HS-27A (cell line): ENCODE data around the gene MT3.
"Not testable (repeated sequence)": the region's sequence is repeated elsewhere in the genome, so short reads cannot be mapped to it uniquely, and the experiment has no call there.

Experiments used
- DNase-seq: peaks from one replicate; pipeline ENCODE4 v3.0.0-alpha.2; 2012; ENCODE audit warnings: low read depth, missing footprints

The MT3 gene

DNA sequence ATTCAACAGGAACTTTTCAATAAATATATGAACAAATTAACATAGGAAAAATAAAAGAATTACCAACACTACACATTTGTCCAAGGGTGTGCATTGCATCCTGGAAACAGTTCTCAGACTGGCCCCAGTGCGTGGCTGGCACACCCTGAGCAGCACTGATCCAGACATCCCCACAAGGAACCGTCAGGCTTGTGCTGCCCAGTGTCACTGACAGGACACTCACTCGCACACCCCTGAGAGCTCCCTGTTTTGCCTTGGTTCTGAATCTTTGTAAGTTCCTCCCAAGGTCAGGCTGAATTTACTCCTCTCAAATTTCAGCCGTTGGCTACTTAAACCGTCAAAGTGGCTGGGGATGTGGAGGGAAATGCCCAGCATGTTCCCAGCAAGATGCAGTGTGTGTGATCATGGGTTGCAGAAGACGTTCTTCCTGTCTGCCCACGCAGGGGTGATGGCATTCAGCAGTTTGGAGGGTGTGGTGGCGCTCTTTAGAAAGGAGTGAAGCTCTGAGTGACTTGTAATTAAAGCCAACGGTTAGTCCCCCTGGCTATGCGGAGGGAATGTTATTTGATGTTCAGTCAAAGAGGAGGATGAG lies 20.8 kb downstream of the MT3 start:
- DNase-seq, result peak; percentile 68

DNA sequence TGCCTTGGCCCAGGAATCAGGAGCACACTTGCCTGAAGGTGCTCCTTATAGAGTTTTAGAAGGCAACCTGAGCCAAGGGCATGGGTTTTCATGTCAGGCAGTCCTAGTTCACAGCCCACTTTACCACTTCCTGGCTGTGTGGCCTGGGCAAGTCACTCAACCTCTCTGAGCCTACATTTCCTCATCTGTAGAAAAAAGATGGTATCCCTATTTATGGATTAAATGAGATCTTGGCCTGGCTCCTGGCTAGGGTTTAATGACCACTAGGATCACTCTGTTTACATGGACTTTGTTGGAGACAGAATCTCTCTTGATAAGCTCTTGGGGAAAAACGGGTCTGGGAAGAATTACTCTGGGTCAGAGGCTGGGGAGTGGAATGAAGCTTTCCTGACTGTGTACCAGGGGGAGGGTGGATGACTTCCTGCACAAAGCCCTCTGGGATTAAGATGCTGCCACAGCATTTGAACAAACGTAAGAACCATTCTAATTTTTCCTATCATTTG lies 21.3 kb downstream of the MT3 start:
- no peak for DNase-seq

DNA sequence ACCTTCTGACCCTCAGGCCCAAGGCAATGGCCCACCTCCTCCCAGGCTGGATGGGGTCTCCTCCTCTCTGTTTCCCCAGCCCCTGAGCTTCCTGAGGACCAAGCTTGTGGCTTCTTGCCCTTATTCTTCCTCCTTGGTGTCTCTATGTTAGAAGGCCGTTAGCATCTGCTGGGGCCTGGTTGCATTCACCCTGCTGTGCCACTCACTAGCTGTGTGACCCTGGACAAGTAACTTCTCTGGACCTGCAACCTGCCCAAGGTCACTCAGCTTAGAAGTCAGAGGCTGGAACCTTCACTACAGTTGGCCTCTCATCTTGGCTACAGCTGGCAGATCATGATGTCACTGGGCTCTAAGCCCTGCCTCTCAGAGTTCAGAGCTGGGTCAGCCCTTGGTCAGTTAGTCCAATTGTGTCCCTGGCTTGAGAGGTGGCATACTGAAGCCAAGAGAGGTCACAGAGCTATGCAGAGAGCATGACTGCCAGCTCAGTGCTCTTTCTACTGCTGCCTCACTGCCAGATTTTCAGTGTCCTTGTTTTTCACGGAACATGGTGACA lies 22.0 kb downstream of the MT3 start:
- DNase-seq, result no peak

DNA sequence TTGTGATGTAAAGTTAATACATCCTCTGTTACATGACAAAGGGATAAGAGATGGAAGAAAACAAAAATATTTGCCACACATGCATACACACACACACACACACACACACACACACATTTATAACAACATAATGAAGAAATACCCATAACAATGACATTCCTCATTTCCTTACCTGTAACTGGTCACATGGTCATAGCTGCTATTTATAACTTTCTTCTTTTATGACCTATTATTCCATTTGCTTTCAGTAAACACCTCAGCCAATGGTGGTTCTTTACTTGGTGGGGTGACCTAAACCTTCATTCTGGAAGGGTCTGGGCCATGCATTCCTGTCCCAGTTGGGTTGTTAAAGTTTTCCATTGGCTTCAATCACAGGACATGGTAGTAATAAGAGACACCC lies 24.4 kb downstream of the MT3 start:
- no peak for DNase-seq

DNA sequence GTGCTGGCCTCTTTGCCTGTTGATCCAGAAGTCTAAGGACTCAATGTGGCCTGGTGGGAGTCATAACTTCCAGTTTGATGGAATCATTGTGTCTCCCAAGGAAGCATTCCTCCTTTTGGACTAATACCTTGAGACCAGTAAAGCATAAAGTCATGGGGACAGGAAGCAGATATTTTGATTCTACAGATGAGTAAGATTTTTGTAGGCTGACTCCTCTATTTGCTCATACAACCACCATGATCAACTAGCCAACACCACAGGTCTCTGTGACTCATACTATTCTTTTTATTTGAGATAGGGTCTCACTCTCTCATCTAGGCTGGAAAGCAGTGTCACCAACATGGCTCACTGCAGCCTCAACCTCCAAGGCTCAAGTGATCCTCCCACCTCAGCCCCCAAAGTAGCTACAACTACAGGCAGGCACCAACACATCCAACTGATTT lies 25.2 kb downstream of the MT3 start:
- peak; percentile 75 for DNase-seq

DNA sequence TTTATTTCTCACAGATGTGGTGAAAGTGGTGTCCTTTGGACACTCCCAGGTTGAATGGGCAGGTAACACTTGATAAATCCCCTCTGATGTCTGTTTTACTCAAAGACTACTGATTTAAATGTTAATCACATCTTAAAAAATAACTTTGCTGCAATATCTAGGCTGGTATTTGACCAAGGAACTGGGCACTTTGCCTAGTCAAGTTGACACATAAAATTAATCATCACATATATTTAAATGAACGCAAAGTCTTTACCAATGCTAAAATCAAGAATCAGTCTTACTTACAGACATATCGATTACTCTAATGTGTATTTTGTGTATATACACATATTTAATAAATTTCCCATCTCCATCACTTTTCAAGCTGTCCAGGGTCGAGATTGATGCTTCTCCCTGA lies 26.0 kb downstream of the MT3 start:
- no peak for DNase-seq

DNA sequence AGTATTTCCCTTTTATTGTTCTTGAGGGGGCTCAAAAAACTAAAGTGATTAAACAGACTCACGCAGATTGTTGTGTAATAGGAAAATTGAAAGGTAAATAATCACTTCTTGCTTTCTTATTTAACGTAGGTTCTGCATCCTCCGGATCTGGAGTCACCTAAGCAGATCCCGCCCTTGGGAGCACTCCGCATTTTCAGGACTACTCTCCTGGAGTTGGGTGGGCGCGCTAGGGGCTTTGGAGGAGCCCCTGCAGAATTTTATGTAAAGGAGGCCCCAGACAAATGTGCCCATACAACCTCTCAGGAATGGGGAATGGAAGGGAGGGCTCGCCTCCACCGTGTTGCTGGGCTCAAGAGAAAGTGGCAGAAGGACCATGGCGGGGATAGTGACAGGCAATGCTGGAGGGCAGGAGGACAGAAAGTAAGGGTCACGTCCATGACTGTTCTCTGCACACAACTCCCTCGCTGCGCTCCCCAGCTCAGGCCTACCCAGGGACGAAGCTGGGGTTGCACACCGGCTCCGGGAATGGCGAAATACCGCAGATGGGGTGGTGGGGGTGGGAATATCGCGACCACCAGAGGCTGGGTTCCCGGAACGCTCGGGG lies 27.4 kb downstream of the MT3 start:
- no peak for DNase-seq

DNA sequence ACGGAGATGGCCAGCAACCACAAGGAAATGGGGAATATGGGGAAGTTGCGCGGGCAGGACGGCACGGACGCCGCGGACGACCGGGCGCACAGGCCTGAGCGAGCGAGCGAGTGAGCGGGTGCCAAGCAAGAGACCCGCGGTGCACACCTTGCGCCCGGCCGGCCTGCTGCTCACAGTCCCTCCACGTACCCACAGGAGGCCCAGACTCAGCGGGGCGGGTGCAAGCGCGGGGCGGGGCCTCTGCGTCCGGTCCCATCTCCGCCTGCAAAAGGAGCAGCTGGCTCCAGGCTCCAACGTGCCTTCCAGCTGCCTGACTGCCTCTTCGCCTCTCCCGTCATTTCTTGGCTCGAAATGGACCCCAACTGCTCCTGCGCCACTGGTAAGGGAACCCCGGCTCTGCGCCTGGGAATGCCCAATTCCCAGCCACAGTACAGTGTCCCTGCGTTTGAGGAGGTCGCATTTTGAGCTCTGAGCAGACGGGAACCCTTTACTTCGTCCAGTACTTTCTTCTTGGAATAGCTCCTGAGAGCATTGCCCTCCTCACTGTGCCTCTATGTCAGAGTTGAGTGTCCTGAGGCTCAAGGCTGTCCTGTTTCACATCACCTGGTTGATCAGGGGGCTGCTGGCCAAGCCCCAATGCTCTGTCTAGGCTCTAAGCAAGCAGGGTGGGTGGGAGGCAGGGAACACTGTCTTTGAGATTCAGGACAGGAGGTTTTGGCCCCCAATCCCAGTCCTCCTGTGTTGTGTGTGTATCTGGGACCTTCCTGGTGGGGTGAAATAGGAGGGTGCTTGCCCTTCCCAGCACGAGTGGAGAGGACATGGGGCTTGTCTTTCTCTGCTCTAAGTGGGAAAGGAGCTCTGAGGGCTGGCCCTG lies 28.1 kb downstream of the MT3 start:
- no peak for DNase-seq

DNA sequence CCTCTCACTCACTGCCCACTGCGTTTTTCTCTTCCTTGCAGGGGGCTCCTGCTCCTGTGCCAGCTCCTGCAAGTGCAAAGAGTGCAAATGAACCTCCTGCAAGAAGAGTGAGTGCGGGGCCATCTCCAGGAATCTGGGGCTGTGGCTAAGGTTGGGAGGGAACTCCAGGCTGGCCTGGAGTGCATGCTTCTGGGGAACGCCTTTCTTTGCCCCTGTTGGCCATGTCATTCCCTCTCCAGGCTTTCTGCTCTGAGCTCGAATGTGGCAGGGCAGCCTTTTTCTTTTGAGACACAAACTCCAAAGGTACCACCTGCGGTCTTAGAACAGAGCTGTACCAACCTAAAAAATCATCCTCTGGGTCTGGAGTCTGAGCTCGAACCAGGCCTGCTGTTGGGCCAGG lies 28.8 kb downstream of the MT3 start:
- DNase-seq, result no peak

DNA sequence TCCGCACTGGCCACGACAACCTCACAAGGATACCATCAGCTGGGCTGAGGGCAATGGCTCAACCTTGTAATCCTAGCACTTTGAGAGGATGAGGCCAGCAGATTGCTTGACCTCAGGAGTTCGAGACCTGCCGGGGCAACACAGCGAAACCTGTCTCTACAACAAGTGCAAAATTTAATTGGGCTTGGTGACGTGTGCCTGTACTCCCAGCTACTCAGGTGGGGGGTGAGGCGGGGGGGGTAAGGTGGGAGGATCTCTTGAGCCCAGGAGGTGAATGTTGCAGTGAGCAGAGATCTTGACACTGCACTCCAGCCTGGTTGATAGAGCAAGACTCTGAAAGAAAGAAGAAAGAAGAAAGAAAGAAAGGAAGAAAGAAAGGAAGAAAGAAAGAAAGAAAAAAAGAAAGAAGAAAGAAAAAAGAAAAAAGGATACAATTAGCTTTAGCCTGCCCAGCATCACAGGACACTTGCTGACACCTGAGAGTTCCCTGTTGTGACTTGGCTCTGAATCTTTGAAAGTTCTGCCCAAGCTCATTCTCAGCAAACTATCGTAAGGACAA lies 31.1 kb downstream of the MT3 start:
- no peak for DNase-seq

DNA sequence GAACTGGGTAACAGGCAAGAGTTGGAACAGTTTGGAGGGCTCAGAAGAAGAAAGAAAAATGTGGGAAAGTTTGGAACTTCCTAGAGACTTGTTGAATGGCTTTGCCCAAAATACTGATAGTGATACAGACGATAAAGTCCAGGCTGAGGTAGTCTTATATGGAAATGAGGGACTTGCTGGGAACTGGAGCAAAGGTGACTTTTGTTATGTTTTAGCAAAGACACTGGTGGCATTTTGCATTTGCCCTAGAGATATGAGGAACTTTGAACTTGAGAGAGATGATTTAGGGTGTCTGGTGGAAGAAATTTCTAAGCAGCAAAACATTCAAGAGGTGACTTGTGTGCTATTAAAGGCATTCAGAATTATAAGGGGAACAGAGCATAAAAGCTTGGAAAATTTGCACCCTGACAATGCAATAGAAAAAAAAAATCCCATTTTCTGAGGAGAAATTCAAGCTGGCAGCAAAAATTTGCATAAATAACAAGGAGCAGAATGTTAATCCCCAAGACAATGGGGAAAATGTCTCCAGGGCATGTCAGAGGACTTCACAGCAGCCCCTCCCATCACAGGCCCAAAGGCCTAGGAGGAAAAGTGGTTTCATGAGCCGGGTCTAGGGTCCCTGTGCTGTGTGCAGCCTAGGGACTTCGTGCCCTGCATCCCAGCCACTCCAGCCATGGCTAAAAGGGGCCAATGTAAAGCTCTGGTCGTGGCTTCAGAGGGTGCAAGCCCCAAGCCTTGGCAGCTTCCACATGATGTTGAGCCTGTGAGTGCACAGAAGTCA lies 32.5 kb downstream of the MT3 start:
- DNase-seq, result not testable (repeated sequence)

DNA sequence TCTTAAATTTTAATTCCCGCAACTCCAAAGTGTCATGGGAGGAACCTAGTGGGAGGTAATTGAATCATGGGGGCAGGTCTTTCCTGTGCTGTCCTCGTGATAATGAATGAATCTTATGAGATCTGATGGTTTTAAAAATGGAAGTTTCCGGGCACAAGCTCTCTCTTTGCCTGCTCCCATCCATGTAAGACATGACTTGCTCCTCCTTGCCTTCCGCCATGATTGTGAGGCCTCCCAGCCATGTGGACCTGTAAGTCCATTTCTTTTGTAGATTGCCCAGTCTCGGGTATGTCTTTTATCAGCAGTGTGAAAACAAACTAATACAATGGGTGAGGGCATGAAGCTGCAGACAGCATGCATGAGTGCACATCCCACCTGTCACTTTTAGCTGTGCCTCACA lies 33.9 kb downstream of the MT3 start:
- not testable (repeated sequence) for DNase-seq

DNA sequence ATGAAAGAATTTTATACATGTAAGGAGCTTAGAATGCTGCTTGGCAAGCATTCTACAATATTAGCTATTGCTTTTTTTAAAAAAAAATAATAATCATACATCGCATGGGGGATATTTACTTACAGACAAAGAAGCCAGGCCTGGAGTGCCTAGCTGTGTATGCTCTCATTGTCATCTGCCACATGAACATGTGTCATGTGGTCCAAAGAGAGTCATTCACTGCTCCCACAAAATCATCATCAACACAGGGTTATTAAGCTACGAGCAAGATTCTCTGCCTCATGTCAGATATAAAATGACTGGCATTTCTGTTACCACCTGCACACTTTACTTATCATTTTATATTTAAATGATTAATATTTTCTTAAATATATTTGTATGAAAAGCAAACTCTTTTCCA lies 34.3 kb downstream of the MT3 start:
- no peak for DNase-seq

DNA sequence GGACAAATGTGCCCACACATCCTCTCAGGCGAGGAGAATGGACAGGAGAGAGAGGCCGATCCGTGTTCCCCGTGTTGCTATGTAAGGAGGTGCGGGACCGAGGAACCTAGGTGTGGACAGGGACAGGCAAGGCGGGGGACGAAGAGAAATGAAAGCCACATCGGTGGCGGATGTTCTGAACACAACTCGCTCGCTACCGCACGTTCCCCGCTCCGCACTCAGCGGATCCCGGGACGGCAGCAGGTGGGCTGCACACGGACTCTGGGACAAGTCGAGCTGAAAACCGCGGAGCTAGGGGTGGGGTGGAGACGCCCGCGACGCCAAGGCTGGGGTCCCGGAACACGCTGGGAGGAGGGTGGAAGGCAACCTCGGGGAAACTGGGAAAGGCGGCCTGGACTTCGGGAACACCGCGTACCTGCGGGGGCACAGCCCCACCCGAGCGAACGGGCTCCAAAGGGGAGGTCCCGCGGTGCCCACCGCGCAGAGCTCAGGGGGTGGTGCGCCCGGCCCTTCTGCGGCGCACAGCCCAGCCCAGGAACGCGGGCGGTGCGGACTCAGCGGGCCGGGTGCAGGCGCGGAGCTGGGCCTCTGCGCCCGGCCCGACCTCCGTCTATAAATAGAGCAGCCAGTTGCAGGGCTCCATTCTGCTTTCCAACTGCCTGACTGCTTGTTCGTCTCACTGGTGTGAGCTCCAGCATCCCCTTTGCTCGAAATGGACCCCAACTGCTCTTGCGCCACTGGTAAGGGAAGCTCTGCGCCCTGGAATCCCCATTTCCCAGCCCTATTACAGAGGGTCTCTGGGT lies 36.0 kb downstream of the MT3 start, which contains the start of gene MT1E:
TSS of gene MT1E (plus strand) at position 642 of the 803 bp plus-strand sequence. CDS start at position 713, 71 bp downstream.
- peak; percentile 64 for DNase-seq

DNA sequence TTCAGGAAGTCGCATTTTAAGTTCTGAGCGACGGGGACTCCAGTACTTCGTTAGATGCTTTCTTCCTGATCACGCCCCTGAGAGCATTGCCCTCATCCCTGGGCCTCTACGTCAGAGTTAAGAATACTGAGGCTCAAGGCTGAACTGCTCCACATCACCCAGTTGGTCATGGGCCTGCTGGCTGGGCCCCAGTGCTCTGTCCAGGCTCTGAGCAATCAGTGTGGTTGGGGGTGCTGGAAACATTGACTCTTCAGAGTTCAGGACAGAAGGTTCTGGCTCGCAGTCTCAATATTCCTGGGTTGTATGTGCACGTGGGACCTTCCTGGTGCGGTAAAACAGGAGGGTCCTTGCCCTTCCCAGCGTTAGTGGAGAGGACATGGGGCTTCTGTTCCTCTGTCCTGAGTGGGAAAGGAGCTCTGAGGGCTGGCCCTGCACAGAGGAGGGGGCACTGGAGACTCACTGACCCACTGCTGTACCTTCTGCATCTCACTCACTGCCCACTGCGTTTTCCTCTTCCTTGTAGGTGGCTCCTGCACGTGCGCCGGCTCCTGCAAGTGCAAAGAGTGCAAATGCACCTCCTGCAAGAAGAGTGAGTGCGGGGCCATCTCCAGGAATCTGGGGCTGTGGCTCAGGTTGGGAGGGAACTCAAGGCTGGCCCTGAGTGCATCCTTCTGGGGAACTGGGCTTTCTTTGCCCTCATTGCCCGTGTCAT lies 36.8 kb downstream of the MT3 start:
- DNase-seq, result no peak

DNA sequence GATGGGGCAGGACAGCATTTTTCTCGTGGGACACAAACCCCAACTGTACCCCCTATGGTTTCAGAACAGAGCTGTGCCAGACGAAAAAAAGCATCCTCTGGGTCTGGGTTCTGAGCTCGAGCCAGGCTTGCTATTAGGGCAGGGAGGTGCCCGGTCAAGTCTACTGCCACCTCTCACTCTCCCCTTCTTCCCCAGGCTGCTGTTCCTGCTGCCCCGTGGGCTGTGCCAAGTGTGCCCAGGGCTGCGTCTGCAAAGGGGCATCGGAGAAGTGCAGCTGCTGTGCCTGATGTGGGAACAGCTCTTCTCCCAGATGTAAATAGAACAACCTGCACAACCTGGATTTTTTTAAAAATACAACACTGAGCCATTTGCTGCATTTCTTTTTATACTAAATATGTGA lies 37.4 kb downstream of the MT3 start:
- no peak for DNase-seq

DNA sequence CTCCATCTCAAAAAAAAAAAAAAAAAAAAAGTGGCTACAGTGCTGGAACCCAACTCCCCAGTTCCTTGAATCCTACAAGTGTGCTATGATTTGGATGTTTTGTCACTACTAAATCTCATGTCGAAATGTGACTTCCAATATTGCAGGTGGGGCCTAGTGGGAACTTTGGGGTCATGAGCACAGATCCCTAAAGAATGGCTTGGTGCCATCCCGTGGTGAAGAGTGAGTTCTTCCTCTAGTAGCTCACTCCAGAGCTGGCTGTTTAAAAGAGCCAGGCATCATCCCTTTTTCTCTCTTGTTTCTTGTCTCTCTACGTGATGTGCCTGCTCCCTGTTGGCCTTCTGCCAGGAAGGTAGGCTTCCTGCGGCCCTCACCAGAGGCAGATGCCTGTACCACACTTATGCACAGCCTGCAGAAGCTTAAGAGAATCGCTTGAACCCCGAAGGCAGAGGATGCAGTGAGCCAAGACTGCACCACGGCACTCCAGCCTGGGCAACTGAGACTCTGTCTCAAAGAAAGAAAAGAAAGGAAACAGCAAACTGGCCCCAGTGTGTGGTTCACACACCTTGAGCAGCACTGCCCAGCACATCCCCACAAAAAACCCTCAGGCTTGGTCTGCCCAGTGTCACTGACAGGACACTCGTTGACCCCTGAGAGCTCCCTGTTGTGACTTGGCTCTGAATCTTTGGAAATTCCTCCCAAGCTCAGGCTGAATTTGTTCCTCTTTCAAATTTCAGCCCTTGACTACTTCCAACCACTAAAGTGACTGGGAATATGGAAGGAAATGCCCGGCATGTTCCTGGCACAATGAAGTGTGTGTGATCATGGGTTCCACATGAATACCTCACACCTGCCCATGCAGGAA lies 39.4 kb downstream of the MT3 start:
- DNase-seq, result no peak

DNA sequence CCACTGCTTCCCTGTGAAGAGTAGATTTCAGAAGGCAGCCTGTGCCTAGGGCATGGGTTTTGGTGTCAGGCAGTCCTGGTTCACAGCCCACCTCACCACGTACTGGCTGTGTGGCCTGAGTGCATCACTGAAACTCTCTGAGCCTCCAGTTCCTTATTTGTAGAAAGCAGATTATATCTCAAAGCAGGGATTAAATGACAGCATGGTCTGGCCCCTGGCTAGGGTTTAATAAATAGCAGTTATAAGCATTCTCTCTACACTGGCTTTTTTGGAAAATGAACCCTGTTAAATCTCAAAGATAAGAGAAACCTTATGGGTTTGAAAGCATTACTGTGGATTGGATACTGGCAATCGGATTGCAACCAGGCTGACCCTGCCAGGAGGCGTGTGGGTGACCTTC lies 40.2 kb downstream of the MT3 start:
- no peak for DNase-seq

DNA sequence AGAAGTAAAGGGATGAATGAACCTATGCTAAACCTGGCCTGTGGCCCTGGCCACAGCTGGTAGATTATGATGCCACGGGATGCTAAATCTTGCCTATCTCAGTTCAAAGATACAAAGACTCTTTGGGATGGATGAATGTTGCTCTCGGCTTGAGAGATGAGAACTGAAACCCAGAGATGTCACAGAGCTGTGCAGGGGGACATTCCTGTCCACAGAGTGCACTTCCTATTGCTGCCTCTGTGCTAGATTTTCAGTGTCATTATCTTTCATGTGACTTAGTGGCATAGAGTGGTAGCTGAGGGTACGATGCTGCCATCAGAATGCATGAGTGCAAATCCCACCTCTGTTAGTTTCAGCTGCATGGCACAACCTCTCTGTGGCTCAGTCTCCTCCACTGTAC lies 40.8 kb downstream of the MT3 start:
- DNase-seq, result no peak
